GM19239 (cell line): ENCODE results near the gene C9orf50.

Source experiments
- DNase-seq: peaks from one replicate; pipeline ENCODE4 v3.0.0; 2011; ENCODE audit warnings: low spot score; ENCODE audit not compliant: insufficient read length
- FAIRE-seq: peaks from 2 replicates; lab custom pipeline; 2011; peaks lifted over from hg19 to GRCh38; lab: Jason Lieb, UNC

C9orf50 gene

GRCh38 chr9:129576546-129577543, 44.1 kb downstream of the C9orf50 start:
- FAIRE-seq: no peak
- DNase-seq: no peak

GRCh38 chr9:129575818-129576217, 45.1 kb downstream of the C9orf50 start:
- DNase-seq (no peak), FAIRE-seq (no peak)

DNA sequence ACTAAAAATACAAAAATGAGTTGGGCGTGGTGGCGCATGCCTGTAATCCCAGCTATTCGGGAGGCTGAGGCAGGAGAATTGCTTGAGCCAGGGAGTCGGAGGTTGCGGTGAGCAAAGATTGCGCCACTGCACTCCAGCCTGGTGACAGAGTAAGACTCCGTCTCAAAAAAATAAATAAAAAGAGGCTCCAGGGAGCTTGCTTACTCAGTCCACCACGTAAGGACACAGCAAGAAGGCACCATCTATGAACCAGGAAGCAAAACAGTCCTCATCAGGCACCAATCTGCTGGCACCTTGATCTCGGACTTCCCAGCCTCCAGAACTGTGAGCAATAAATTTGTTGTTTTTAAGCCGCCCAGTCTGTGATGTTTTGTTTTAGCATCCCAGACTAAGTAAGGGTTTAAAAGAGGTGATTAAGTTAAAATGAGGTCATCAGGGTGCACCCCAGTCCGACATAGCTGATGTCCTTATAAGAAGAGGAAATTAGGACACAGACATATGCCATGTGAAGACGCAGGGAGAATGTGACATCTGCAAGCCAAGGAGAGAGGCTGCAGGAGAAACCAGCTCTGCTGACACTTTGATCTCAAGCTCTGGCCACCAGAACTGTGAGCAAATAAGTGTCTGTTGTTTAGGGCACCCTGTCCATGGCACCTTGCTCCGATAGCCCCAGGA, 45.9 kb downstream of the C9orf50 start:
- FAIRE-seq (no peak), DNase-seq (no peak)

DNA sequence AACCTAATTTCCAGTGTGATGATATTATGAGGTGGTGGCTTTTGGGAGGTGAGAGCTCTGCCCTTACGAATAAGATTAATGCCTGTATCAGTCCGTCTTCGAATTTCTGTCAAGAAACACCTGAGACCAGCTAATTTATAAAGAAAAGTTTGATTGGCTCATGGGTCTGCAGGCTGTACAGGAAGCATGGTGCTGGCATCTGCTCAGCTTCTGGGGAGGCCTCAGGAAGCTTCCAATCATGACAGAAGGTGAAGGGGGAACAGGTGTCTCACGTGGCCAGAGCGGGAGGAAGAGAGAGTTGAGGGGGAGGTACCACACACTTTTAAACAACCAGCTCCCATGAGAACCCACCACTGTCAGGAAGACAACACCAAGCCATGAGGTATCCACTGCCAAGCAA, 46.9 kb downstream of the C9orf50 start:
- DNase-seq (no peak), FAIRE-seq (no peak)

- no peak for FAIRE-seq
These were observed 48.4 kb downstream of the C9orf50 start for GRCh38 chr9:129572517-129572916.

DNA sequence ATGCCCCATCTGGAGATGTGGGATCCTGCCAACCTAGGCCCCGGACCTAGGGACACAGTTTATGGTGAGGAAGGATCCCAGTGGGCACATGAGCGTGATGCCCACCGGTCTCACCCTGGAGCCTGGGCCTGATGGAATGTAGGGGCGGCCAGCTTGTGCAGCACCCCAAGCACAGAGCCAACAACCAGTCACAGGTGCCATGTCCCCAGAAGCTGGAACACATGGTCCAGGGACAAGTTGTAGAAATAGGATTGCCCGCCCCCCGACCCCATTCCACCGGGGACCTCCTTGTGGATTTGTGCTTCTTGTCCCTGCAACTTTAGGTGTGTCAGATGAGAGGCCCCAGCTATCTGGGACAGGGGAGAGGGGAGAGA, 48.9 kb downstream of the C9orf50 start:
- no peak for FAIRE-seq
- DNase-seq: no peak

More at GRCh38 chr9:129572517-129572916, 48.4 kb downstream of the C9orf50 start:
- no peak for DNase-seq

DNA sequence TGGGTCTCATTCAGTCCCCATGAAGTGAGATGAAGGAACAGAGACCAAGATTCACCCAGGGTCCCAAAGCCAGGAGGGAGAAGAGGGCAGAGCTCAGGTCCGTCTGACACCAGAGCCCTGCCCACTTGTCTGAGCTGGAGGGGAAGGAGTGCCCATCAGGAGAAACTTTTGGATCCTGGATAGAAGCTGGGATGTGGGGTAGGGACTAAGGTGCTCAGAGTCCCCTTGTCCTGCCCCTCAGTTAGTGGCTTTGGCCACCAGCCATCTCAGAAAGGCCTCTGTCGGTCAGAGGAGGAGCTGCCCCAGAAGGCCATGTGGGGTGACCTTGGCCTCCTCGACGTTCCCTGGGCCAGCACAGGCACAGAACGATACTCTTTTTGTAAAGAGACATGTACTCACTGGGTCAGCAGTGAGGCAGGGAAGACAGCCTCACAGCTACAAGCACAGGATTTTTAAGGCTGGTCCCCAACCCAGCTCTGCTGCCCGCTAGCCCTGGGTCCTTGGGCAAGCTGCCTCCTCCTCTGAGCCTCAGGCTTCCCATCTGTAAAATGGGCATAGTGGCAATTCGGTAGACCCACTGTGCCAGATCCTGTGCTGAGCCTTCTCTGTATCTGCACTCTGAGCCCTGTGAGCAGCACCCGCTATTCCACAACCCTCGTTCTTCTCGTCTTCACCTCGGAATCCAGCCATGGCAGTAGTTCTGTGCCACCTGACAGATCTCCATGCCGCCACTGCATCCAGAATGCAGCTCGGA, 49.4 kb downstream of the C9orf50 start:
- DNase-seq: no peak

GRCh38 chr9:129570450-129571297, 50.2 kb downstream of the C9orf50 start:
- no peak for FAIRE-seq
- no peak for DNase-seq

More for the DNA sequence above, 49.4 kb downstream of the C9orf50 start:
- FAIRE-seq: no peak

- FAIRE-seq (peak; percentile 75), DNase-seq (peak; percentile 45)
These were observed 51.1 kb downstream of the C9orf50 start for GRCh38 chr9:129569502-129570449.

DNA sequence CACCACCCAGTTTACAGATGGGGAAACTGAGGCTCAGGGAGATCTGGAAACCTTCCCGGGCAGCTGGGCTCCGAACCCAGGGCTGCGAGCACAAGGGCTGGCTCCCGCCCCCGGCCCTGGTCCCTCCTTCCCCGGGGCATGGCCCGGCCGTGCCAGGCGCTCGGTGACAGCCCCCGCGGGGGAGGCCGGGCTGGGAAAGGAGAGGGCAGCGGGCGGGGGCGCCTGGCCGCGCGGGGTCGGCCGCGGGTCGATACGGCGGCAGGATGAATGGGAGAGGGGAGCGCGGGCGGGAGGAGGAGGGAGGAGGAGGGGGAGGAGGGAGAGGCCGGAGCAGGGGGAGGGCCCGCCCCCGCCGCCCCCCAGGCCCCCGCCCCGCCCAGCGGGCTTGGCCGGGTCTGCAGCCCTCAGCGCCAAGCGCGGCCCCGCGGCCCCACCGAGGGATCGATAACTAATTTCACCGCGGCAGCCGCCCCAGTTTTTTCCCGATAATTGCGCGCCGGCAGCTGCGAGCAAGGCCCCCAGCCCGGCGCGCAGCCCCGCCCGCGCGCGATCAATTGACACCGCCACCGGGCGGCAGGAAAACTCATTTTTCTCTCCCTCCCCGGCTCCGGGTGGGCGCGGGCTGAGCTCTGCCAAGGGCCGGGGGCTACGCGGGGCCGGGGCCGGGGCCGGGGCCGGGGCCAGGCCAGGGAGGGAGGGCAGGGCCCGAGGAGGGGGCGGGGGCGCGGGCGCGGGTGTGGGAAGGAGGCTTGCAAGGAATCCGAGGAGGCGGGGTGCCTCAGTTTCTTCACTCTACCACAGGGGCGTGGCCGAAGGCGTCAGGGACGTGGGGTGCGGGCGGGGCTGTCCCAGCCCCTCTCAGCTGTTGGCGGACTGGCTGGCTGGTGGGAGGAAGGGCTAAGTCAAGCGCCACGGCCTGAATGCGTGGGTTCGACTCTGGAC, 52.1 kb downstream of the C9orf50 start:
- FAIRE-seq (no peak), DNase-seq (no peak)

DNA sequence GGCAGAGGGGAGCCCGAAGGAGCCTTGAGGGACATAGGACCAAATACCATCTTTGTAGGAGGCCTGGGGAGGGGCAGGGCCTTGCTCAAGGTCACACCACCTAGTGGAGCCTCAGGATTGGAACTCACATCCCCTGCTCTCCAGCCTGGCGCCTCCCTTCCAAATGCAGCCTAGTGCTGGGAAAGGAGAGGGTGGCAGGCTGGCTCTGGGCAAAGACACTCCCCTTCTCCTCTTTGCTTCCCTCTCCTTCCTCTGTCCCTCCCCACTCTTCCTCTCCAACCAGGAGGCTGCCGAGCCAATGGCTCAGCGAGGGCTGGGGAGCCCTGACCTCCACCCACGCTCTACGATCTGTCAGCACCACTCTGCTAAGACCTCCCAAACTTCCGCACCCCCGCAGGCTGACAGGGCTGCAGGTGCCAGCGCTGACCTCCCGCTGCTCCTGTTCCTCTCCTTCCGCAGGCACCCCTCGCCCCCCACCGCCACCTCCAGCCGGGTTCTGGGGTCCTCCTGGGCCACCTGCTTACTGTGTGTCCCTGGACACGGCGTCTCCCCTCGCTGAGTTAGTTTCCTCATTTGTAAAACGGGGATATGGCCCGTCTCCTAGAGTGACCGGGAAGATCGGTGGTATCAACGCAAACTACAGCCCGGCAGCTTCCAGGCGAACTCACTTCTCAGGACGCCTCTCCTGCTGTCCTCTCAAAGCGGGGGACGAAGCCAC, 52.9 kb downstream of the C9orf50 start:
- no peak for FAIRE-seq
- DNase-seq: no peak

GRCh38 chr9:129567329-129567728, 53.6 kb downstream of the C9orf50 start:
- DNase-seq: no peak
- FAIRE-seq: no peak

DNA sequence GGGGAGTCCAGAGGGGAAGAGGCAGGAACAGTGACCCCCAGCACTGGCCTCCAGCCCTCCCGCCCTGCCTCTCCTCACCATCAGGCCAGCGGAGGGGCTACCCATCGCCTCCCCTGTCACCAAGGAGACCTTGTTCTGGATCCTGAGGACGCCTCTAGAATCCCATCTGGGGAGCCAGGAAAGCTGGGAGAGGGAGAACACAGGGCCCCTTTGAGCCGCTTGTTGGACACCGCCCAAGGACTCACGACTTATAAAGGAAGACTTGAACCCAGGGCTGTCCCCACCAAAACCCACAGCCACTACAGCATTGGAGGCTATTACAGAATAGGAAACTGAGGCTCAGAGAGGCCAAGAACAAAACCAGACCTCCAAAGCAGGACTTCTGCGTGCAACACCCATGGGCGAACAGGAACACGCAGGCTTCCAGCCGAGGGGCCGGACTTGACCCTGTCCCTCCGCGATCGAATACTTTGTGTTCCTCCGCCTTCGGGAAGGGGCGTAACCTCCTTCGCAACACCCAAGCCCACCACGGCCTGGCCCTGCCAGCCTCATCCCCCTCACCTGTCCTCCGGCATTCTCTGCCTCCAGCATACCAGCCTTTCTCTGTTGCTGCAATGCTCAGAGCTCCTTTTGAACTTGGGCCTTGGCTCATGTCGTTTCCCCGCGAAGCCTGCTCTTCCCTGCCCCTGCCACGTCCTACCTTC, 54.2 kb downstream of the C9orf50 start:
- DNase-seq (no peak), FAIRE-seq (no peak)

DNA sequence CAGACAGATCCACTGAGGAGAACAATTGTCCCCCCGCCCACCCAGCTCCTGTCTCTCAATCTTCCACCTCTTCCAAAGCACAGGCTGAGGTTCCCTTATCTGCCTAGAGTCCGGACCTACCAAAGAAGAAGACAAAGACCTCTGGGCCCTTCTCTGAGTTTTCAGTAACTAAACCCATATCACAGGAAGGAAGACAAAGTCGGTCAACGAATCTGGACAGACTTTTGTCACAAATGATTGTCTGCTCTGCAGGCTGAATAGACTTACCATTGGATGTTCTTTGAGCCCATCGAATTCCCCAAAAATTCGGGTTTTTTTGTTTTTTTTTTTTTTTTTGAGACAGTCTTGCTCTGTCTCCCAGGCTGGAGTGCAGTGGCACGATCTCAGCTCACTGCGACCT, 58.0 kb downstream of the C9orf50 start:
- FAIRE-seq: no peak
- no peak for DNase-seq

DNA sequence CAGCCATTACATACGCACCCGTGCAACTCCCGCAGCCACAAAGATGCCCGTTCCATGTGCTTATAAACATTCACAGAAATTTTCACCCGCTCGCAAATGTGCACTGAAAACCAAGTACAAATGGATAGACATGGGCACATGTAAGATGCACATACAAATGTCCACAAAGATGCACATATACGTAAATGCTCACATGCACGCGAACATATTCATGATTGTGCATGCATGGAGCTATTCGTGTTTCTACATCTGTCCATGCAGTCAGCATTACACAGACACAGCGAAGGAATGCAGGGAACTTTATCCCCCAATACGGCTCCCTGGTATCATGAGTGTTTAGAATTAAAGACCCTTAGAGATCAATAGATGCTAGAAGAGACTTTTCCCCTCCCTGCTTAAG, 58.4 kb downstream of the C9orf50 start:
- DNase-seq: no peak
- FAIRE-seq: no peak
